GM19035 (cell line): Measurements from ENCODE around the gene SF3A2.

Experiments used
- ATAC-seq: cut with Tn5 transposase; IDR thresholded peaks from one replicate; pipeline ENCODE4 v1.9.1; 2021; ENCODE audit not compliant: unreplicated experiment

Gene SF3A2

DNA sequence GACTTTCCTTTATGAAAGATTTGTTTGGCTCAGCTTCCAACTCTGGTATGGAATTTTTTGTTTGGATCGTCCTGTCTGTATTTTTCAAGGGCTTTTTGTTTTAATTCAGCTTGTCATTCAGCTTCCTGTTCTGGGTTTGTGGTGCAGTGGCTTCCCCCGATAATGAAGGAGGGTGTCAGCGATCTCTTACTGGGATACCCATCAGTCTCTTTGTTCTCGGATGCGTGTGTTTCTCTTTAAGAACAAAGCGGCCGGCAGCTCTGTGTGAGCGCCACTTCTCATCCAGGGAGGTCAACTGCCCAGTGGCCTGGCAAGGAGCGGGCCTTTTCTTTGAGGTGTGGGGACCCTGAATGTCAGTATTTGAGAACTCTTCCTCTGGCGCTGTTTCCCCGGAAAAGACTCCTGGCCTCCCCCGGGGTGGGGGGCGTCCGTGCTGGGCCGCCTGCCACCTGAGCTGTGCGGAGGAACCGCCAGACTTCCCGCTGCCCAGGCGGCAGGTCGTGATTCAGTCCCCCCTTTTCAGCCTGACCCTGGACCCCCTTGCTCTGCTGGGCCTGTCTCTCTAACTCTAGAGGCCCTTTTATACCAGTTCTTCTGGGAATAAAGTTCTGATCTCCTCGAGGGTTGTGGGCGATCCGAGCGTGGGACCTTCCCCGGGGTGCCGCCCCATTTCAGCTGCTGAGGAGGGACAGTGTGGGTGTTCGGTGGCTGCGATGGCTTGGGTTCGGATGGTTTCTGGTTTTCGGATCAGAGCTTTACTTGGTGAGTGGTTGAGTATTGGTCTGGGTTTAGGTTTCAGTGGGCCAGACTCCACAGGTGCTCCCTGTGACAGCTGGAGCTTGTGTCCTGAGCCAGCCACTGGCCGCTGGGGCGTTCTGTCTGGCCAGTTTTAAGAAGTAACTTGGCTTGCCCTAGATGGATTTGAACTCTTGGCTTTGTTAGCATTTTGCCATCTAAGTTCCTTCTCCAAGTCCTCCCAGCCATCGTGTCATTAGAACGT lies 3.4 kb downstream of the SF3A2 start:
- ATAC-seq = no peak

DNA sequence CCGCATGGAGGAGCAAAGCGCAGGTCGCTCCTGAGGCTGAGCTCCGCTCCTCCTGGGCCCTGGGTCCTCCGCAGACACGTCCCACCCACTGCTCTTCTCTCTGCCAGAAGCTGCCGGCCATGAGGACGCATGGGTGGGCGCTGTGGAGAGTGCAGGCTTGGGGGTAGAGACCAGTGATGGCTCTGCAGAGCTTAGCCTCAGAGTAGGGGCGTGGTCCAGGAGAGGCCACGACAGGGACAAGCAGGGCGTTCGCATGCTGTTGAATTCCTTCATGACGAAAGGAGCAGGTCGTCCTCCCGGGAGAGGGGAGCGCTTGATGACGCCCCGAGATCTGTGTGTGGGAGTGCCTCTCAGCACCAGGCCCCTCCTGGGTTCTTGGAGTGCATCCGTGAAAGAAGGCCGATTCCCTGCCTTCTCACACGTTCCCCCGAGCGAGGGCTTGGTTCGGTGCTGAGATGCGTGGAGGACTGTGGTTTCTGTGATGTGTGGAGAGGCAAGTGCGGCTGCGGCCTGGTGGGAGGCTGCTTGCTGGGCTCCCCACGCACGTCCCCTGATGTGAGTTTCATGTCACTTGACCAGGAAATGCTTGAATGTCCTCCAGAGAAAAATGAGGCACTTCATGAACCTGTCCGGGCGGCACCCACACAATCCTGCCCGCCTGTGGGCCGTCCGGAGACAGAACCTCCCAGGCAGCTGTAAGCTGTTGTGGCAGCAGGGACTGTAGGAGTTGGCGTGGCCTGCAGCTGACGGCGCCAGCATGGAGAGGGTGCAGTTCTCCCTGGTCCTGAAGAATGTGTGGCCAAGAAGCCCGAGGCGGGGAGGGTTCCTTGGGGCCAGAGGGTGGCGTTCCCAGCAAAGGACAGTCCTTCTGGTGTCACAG lies 4.5 kb downstream of the SF3A2 start:
- no peak for ATAC-seq

DNA sequence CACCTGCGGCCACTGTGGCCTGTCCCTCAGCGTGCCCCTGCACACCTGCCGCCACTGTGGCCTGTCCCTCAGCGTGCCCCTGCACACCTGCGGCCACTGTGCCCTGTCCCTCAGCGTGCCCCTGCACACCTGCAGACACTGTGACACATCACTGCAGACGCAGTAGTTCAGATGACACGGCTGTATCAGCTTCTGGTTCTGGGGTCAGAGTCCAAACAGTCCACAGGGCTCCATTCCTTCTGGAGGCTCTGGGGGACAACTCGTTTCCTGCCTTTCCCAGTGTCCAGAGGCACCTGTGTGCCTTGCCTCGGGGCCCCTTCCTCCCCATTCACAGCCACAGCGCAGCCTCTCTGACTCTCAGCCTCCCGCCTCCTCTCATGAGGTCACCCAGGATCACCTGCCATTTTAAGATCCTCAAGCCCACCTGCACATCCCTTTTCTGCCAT lies 5.5 kb downstream of the SF3A2 start:
- no peak for ATAC-seq

DNA sequence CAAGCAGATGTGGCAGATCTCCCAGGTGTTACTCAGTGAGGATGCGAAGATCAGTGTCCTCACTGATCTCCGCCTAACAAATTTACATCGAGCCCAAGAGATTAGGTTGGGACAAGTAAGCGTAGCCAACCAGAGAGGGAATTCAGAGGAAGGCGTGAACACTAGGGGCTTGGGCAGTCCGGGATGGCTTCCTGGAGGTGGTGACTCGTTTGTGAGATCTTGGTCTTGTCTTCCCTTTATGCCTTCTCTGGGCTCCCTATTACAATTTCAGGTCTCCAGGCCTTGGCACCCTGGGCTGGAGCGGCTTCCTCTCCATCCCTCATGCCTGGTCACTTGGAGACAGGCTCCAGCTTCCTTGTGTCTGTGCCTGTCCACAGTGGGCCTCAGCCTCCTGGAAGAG lies 6.2 kb downstream of the SF3A2 start:
- no peak for ATAC-seq

DNA sequence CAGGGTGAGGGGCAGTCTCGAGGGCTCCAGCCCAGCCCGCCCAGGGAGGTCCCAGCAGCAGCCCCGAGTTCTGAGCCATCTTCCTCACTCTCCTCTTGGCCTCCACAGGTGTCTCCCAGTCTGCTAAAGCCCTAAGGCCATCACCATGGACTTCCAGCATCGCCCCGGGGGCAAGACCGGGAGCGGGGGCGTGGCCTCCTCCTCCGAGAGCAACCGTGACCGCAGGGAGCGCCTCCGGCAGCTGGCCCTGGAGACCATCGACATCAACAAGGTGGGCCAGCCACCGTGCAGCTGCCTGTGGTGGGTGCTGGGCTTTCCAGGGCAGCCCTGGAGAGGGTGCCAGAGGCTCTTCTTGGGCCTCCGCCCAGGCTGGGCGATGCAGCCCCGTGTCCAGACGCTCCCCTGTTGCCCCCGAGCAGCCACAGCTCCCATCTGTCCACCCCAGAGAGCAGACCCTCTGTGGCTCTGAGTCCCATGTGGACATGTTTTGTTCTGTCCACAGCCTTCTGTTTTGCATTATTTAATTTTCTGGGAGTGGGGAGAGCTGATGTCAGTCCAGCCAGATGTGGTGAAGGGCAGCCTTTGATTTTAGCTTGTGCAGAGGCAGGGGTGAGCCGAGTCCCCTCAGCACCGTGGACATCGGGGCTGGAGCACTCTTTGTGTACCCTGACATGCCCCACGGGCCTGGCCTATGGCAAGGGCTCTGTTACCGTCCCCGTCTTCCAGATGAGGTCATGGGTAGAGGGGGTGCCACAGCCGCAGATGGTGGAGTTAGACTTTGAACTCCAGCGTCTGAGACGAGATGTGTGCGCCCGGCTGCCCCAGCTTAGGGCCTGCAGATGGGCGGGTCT lies 6.9 kb downstream of the SF3A2 start:
- ATAC-seq = no peak

DNA sequence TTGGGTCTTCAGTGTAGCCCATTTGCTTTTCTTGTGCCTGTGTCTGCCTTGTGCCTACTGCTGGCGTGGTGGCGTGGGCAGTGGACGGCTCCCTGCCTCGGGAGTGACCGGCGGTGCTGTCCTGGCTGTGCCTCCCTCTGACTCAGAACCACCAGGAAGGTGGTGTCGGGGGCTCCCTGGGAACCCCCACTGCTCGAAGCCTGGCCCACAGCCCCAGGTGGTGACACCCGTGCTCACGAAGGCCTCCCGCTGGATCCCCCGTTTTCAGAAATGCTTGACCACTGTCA lies 7.4 kb downstream of the SF3A2 start:
- no peak for ATAC-seq

DNA sequence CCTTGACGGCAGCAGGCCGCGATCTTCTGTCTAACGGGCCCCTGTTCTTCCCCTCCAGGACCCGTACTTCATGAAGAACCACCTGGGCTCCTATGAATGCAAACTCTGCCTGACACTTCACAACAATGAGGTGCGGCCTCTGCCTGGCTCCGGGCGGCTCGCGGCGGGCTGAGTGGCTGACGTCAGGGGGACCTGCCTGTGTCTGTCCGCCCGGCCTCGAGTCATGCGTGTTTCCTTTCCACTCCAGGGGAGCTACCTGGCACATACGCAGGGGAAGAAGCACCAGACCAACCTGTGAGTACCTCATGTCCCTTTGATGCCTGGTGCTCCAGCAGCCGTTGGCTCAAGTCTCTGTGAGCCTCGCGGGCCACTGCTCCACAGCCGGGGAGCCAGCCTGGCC lies 7.9 kb downstream of the SF3A2 start:
- ATAC-seq = no peak

- no peak for ATAC-seq
Observed at GRCh38 chr19:2245273-2245672, 8.6 kb downstream of the SF3A2 start.

GRCh38 chr19:2246014-2246620 lies 9.5 kb downstream of the SF3A2 start:
- ATAC-seq = no peak

DNA sequence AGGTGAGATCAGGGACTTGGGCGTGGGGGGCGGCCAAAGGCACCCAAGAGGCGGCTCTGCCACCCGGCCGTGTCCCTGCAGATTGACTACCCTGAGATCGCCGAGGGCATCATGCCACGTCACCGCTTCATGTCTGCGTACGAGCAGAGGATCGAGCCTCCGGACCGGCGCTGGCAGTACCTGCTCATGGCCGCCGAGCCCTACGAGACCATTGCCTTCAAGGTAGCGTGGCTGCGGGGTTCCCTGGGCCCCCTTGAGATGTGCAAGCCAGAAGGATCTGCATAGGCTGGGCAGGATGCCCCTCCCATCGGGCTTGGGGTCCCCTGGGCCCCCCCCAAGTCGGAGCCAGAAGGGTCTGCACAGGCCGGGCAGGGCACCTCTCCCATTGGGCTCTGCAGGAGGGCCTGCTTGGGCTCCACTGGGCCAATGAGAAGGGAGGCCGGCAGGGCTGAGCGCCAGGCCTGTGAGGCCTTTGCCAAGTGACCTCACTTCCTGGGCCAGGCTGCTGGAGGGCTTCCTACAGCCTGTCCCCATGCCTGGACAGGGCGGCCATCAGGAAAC lies 10.3 kb downstream of the SF3A2 start:
- no peak for ATAC-seq

DNA sequence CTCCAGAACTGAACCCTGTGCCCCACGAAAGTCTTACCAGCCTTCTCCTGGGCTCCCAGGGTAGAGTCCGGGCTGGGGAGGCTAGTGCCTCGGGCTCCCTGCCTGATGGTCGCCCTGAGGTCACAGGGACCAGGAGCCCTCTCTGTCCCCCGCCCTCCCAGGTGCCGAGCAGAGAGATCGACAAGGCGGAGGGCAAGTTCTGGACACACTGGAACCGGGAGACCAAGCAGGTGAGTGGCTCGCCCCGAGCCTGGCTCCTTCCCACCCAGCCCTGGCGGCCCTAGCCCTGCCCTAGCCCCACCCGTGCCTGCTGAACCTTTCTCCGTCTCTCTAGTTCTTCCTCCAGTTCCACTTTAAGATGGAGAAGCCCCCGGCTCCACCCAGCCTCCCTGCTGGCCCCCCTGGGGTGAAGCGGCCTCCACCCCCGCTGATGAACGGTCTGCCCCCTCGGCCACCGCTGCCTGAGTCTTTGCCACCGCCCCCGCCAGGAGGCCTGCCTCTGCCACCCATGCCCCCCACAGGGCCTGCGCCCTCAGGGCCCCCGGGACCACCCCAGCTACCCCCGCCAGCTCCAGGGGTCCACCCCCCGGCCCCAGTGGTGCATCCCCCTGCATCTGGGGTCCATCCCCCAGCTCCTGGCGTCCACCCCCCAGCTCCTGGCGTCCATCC lies 10.9 kb downstream of the SF3A2 start:
- no peak for ATAC-seq

- ATAC-seq = no peak
Observed at GRCh38 chr19:2248136-2249009, 11.7 kb downstream of the SF3A2 start.

DNA sequence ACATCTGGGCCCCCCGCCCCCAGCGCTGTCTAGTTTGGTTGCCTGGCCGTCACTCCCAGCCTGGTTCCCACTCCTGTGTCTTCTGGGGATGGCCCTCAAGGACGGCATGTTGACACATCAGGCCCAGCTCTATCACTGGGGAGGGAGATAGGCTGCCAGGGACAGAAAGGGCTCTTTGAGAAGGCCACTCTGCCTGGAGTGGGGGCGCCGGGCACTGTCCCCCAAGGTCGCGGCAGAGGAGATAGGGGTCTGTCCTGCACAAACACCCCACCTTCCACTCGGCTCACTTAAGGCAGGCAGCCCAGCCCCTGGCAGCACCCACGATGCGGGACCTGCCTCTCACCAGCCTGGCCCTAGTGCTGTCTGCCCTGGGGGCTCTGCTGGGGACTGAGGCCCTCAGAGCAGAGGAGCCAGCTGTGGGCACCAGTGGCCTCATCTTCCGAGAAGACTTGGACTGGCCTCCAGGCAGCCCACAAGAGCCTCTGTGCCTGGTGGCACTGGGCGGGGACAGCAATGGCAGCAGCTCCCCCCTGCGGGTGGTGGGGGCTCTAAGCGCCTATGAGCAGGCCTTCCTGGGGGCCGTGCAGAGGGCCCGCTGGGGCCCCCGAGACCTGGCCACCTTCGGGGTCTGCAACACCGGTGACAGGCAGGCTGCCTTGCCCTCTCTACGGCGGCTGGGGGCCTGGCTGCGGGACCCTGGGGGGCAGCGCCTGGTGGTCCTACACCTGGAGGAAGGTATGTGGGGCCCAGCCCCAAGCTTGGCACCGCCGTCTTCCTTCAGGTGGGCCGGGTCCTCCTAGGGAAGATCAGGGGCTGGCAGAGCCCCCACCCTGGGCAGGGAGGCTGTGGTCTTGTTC lies 12.6 kb downstream of the SF3A2 start, which contains the start of gene AMH:
Gene AMH (plus strand): TSS at position 314 of the 857 bp plus-strand sequence. CDS start 10 bp downstream, at position 324.
- ATAC-seq = no peak

- ATAC-seq = no peak
Observed at GRCh38 chr19:2249880-2250765, 13.5 kb downstream of the SF3A2 start.

DNA sequence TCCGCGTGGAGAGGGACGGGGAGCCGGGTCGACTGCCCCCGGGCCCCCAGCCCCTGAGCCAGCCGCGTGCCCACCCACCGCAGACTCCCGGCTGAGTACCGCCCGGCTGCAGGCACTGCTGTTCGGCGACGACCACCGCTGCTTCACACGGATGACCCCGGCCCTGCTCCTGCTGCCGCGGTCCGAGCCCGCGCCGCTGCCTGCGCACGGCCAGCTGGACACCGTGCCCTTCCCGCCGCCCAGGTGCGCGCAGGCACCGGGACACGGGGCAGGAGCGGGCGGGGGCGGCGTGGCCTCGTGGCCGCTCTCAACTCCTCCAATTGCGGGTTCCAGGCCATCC lies 14.1 kb downstream of the SF3A2 start:
- no peak for ATAC-seq

DNA sequence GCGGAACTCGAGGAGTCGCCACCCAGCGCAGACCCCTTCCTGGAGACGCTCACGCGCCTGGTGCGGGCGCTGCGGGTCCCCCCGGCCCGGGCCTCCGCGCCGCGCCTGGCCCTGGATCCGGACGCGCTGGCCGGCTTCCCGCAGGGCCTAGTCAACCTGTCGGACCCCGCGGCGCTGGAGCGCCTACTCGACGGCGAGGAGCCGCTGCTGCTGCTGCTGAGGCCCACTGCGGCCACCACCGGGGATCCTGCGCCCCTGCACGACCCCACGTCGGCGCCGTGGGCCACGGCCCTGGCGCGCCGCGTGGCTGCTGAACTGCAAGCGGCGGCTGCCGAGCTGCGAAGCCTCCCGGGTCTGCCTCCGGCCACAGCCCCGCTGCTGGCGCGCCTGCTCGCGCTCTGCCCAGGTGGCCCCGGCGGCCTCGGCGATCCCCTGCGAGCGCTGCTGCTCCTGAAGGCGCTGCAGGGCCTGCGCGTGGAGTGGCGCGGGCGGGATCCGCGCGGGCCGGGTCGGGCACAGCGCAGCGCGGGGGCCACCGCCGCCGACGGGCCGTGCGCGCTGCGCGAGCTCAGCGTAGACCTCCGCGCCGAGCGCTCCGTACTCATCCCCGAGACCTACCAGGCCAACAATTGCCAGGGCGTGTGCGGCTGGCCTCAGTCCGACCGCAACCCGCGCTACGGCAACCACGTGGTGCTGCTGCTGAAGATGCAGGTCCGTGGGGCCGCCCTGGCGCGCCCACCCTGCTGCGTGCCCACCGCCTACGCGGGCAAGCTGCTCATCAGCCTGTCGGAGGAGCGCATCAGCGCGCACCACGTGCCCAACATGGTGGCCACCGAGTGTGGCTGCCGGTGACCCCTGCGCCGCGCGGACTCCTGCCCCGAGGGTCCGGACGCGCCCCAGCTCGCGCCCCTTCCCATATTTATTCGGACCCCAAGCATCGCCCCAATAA lies 14.8 kb downstream of the SF3A2 start:
- ATAC-seq = no peak
